ENCODE data around the gene YPEL3.

Gene YPEL3

GRCh38 chr16:30054959-30055553 is 41.0 kb downstream of the YPEL3 start:
- ChIA-PET POLR2A (interaction anchor here (1.7 kb wide), 1 partner anchor 10 kb away, joined by 7 read pairs; the partner anchor contains the start of gene ALDOA), CTCF (interaction anchor here (0.6 to 2.1 kb wide), 17 partner anchors 8 to 355 kb away, joined by 3 to 13 read pairs (median 3); partner anchors contain the start of genes ALDOA, TBX6 and TLCD3B)
- peak; percentile 78 for TF ChIP-seq CTCF (IDR thresholded peaks at IDR 0.05; ENCODE audit: control extremely low read depth, extremely low read depth, low read depth, missing control alignments)
- peak; percentile 70 for DNase-seq (ENCODE audit: extremely low spot score)

GRCh38 chr16:30054451-30054850 is 41.6 kb downstream of the YPEL3 start:
- POLR2A ChIA-PET = interaction anchor here (1.7 kb wide), 1 partner anchor 11 kb away, joined by 7 read pairs; the partner anchor contains the start of gene ALDOA

GRCh38 chr16:30053376-30054015 is 42.5 kb downstream of the YPEL3 start:
- DNase-seq (ENCODE audit: extremely low spot score) = no peak
- ChIA-PET CTCF (interaction anchor here (1.4 to 2.2 kb wide), 8 partner anchors 9 to 39 kb away, joined by 3 to 20 read pairs (median 5); partner anchors contain the start of genes ALDOA, C16orf92, TBX6 and TLCD3B), POLR2A (no interaction called here)
- TF ChIP-seq CTCF (IDR thresholded peaks at IDR 0.05; ENCODE audit: control extremely low read depth, extremely low read depth, low read depth, missing control alignments) = no peak

More at GRCh38 chr16:30054451-30054850, 41.6 kb downstream of the YPEL3 start:
- CTCF ChIA-PET = interaction anchor here (0.6 to 2.1 kb wide), 11 partner anchors 9 to 354 kb away, joined by 3 to 13 read pairs (median 4); partner anchors contain the start of gene ALDOA
- TF ChIP-seq CTCF (IDR thresholded peaks at IDR 0.05; ENCODE audit: control extremely low read depth, extremely low read depth, low read depth, missing control alignments) = no peak
- no peak for DNase-seq (ENCODE audit: extremely low spot score)

- peak; percentile 97 for DNase-seq (ENCODE audit: extremely low spot score)
- no peak for TF ChIP-seq CTCF (IDR thresholded peaks at IDR 0.05; ENCODE audit: control extremely low read depth, extremely low read depth, low read depth, missing control alignments)
- POLR2A ChIA-PET = interaction anchor here (0.6 kb wide), 1 partner anchor 409 kb away, joined by 4 read pairs; no protein-coding TSS in a partner anchor
- CTCF ChIA-PET = interaction anchor here (0.9 to 2.2 kb wide), 8 partner anchors 8 to 86 kb away, joined by 3 to 20 read pairs (median 3); partner anchors contain the start of genes ALDOA, C16orf92, TBX6 and TLCD3B
These were observed 43.2 kb downstream of the YPEL3 start for GRCh38 chr16:30052671-30053372.

- TF ChIP-seq CTCF (IDR thresholded peaks at IDR 0.05; ENCODE audit: control extremely low read depth, extremely low read depth, low read depth, missing control alignments) = no peak
- DNase-seq (ENCODE audit: extremely low spot score) = no peak
- ChIA-PET CTCF (interaction anchor here (0.9 to 2.2 kb wide), 4 partner anchors 12 to 85 kb away, joined by 3 to 20 read pairs (median 6); partner anchors contain the start of genes ALDOA and TLCD3B), POLR2A (interaction anchor here (2.3 kb wide), 1 partner anchor 14 kb away, joined by 5 read pairs; the partner anchor contains the start of gene ALDOA)
These were observed 44.5 kb downstream of the YPEL3 start for GRCh38 chr16:30051518-30051917.

- no peak for DNase-seq (ENCODE audit: extremely low spot score)
- no peak for TF ChIP-seq CTCF (IDR thresholded peaks at IDR 0.05; ENCODE audit: control extremely low read depth, extremely low read depth, low read depth, missing control alignments)
- ChIA-PET CTCF (interaction anchor here (1.0 kb wide), 1 partner anchor 18 kb away, joined by 3 read pairs; no protein-coding TSS in a partner anchor), POLR2A (interaction anchor here (0.6 to 2.3 kb wide), 2 partner anchors 16 to 407 kb away, joined by 5 to 7 read pairs; partner anchors contain the start of gene ALDOA)
These were observed 46.1 kb downstream of the YPEL3 start for GRCh38 chr16:30049871-30050270.
